Transverse colon (tissue), 4 donors: ENCODE measurements around the gene GABRP. TPM values are rescaled to one million over a fixed set of nuclear protein-coding genes. Genes with fewer than 3 reads are reported as not detected.

Experiments used
- DNase-seq: peaks from one replicate; pipeline ENCODE4 v3.0.0-alpha.2; 2019
- H3K27ac ChIP-seq, 4 donors: fragments of 200-600 bp; sonication (generic); 2 replicates each; pipeline ENCODE4 v1.5.1; 2016 to 2018; ENCODE audit warnings: inconsistent platforms in 4 of 4
- H3K27me3 ChIP-seq: fragments of 200-600 bp; sonication (generic); 2 replicates; pipeline ENCODE4 v1.5.1; 2017; ENCODE audit warnings: inconsistent platforms
- H3K36me3 ChIP-seq, 4 donors: fragments of 200-600 bp; sonication (generic); 2 replicates each; pipeline ENCODE4 v1.5.1; 2017 to 2019; ENCODE audit warnings: inconsistent platforms in 4 of 4
- H3K4me1 ChIP-seq, 4 donors: fragments of 200-600 bp; sonication (generic); 2 replicates each; pipeline ENCODE4 v1.5.1; 2017 to 2020; ENCODE audit warnings: inconsistent platforms in 4 of 4
- H3K4me3 ChIP-seq, 4 donors: fragments of 200-600 bp; sonication (generic); 1 replicate in 1 of 4; 2 replicates in 3 of 4; pipeline versions ENCODE4 v1.5.1 to v1.6.1; 2017 to 2019; ENCODE audit warnings: inconsistent platforms in 4 of 4
- H3K9me3 ChIP-seq, 2 donors: fragments of 200-600 bp; sonication (generic); 2 replicates each; pipeline ENCODE4 v1.5.1; 2017 to 2019; ENCODE audit warnings: inconsistent platforms in 2 of 2
- EP300 ChIP-seq: sonication (generic); formaldehyde crosslinking; IDR thresholded peaks from one replicate; pipeline ENCODE4 v1.6.1; 2017; ENCODE audit warnings: antibody characterized with exemption, low read depth
- POLR2A ChIP-seq: fragments of 450-650 bp; IDR thresholded peaks from one replicate; pipeline ENCODE4 v1.6.1; 2016; ENCODE audit warnings: antibody characterized with exemption, mild to moderate bottlenecking, moderate library complexity
- POLR2AphosphoS5 ChIP-seq, 3 donors: sonication (generic); formaldehyde crosslinking; IDR thresholded peaks; one replicate each; pipeline ENCODE4 v1.6.1; 2016; ENCODE audit warnings: antibody characterized with exemption in 3 of 3
- WGBS, 2 donors: methylation state at CpG; one replicate each; pipeline ENCODE4 v1.1.5; 2018; ENCODE audit warnings: low coverage in 1 of 2; 5-methylcytosine and 5-hydroxymethylcytosine counted together
- in situ Hi-C, 4 donors: fragments of 200-750 bp; cut with MboI; loops; one replicate each; pipeline versions ENCODE4 v1.15.0 to v1.15.1; 2017; ENCODE audit warnings: low sequenced_read_pairs in 3 of 4, low pct_ligation_motif_present in 1 of 4, low pct_unique_long_range_greater_than_20kb in 1 of 4
- intact Hi-C: fragments of 100-400 bp; cut with DNase I; formaldehyde crosslinking; loops from one replicate; pipeline ENCODE4 v1.15.1; 2023; ENCODE audit warnings: low total_unique reads
- total RNA-seq, 4 donors: library from RNA; depleted of rRNA; stranded (reverse); fragments of >200 nt; gene quantifications; one replicate each; pipeline ENCODE4 v1.1.0, GENCODE V29; 2016
- TF ChIP-seq, protein P1 (sequence below), 5 experiments: fragments of 200-600 bp in 3 of 5; fragments of 450-650 bp in 2 of 5; sonication (generic) in 3 of 5; IDR thresholded peaks; 1 replicate in 2 of 5; 2 replicates in 3 of 5; pipeline ENCODE4 v1.5.1; 2016 to 2017; ENCODE audit warnings: antibody characterized with exemption in 5 of 5, inconsistent platforms in 3 of 5, mild to moderate bottlenecking in 2 of 5, moderate library complexity in 1 of 5

GABRP gene
- total RNA-seq, 4 donors from 2014 or later: 0.32 TPM; not detected in 3

DNA sequence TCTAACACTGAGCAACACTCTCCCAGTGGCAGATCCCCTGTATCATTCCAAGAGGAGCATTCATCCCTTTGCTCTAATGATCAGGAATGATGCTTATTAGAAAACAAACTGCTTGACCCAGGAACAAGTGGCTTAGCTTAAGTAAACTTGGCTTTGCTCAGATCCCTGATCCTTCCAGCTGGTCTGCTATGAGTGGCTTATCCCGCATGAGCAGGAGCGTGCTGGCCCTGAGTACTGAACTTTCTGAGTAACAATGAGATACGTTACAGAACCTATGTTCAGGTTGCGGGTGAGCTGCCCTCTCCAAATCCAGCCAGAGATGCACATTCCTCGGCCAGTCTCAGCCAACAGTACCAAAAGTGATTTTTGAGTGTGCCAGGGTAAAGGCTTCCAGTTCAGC is 29.7 kb downstream of the GABRP start:
- intact Hi-C loops: no loop called here
- Histone ChIP-seq H3K36me3 (no peaks in the 10 kb centered on the region), H3K4me3 (no peak overlapping the region), H3K4me1 (no peaks in the 10 kb centered on the region), H3K27me3 (no peaks in the 10 kb centered on the region), H3K27ac (no peak overlapping the region), H3K9me3 (no peaks in the 10 kb centered on the region)
- TF ChIP-seq POLR2AphosphoS5 (IDR thresholded peaks at IDR 0.05) (no peak), POLR2A (no peak), EP300 (no peak)
- TF ChIP-seq, protein P1, sequence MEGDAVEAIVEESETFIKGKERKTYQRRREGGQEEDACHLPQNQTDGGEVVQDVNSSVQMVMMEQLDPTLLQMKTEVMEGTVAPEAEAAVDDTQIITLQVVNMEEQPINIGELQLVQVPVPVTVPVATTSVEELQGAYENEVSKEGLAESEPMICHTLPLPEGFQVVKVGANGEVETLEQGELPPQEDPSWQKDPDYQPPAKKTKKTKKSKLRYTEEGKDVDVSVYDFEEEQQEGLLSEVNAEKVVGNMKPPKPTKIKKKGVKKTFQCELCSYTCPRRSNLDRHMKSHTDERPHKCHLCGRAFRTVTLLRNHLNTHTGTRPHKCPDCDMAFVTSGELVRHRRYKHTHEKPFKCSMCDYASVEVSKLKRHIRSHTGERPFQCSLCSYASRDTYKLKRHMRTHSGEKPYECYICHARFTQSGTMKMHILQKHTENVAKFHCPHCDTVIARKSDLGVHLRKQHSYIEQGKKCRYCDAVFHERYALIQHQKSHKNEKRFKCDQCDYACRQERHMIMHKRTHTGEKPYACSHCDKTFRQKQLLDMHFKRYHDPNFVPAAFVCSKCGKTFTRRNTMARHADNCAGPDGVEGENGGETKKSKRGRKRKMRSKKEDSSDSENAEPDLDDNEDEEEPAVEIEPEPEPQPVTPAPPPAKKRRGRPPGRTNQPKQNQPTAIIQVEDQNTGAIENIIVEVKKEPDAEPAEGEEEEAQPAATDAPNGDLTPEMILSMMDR (IDR thresholded peaks at IDR 0.05): no peak
- in situ Hi-C loops: loop anchor here in 2 of 4 donors (25.0 kb wide), 1 partner anchor 524 kb away; no protein-coding TSS in a partner anchor
- 83% methylated on average over 5 of the region's 5 CpGs; no CpG with 5 or more reads in 1 of the 2 donors for WGBS, 2 donors
- no peak for DNase-seq

DNA sequence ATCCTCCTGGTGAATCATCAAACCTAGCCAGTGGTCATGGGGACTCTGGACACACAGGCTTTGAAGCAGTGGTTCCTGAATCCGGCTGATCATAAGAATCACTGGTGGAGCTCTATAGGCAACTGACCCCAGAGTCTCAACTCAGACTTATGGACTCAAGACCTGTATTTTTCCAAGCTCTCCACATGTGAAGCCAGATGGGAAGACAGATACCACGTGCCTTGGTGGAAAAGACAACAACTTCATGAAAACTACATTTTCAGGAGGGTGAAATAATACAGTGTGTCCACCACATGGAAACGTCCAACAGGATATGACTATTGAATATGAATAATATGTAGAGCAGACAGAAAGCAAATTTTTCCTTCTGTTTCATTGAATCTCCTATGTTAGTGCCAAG is 33.7 kb downstream of the GABRP start:
- 77% methylated on average over 3 of the region's 3 CpGs; no CpG with 5 or more reads in 1 of the 2 donors for WGBS, 2 donors
- intact Hi-C loops: no loop called here
- in situ Hi-C loops: loop anchor here in 2 of 4 donors (25.0 kb wide), 1 partner anchor 520 kb away; no protein-coding TSS in a partner anchor
- no peak overlapping the region for H3K27ac ChIP-seq
- H3K4me3 ChIP-seq: no peak overlapping the region
- no peaks in the 10 kb centered on the region for H3K9me3 ChIP-seq
- no peak for TF ChIP-seq POLR2AphosphoS5 (IDR thresholded peaks at IDR 0.05)
- no peak for TF ChIP-seq EP300
- TF ChIP-seq, protein P1 (IDR thresholded peaks at IDR 0.05): no peak
- TF ChIP-seq POLR2A: no peak
- H3K4me1 ChIP-seq: peaks cover 0 to 4% (median 0%) of the 10 kb centered on the region in 4 donors
- no peak for DNase-seq
- H3K36me3 ChIP-seq: no peaks in the 10 kb centered on the region
- no peaks in the 10 kb centered on the region for H3K27me3 ChIP-seq

DNA sequence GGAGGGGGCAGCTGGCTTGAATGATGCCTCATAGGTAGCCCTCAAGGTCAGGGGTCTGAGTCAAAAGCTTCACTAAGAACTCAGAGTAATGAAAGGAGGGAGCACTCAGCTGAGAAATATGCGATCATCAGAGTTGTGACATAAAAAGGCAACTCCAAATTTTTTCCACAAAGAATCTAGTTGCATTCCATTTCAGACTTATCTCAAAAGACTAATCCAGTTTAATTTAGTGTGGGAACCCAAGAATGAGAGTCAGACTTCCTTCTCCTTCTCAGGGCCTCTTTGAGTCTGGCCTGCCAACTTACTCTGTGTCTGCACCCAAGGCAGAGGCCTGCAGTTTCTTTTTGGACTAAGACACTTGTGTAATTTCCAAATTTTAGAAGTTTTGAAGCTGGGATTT is 34.7 kb downstream of the GABRP start:
- intact Hi-C loops: no loop called here
- no peaks in the 10 kb centered on the region for H3K27me3 ChIP-seq
- in situ Hi-C loops: loop anchor here in 2 of 4 donors (25.0 kb wide), 1 partner anchor 519 kb away; no protein-coding TSS in a partner anchor

DNA sequence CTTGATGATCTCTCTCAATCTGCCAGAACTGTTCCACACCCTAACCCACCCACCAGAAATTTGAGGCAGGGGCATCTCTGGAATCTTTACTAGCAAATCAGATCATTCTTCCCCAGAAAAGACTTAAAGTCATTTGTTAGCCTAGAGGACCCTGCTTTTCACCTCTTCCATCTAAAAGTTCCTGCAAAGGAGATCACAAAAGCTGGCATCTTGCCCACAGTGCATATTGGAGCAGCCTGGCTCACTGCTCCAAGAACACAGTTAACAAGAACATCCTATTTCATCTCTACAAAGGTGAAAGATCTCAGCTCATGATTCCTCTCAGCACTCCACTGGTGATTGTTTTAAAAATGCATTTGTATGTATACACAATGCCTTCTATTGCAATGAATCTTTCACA is 36.3 kb downstream of the GABRP start:
- TF ChIP-seq, protein P1 (IDR thresholded peaks at IDR 0.05): no peak
- TF ChIP-seq POLR2AphosphoS5 (IDR thresholded peaks at IDR 0.05) (no peak), EP300 (no peak), POLR2A (no peak)
- no peak for DNase-seq
- in situ Hi-C loops (loop anchor here in 2 of 4 donors (25.0 kb wide), 1 partner anchor 517 kb away; no protein-coding TSS in a partner anchor), intact Hi-C loops (no loop called here)
- Histone ChIP-seq H3K36me3 (no peaks in the 10 kb centered on the region), H3K27ac (no peak overlapping the region), H3K4me1 (peaks cover 0 to 4% (median 0%) of the 10 kb centered on the region in 4 donors), H3K4me3 (no peak overlapping the region), H3K9me3 (no peaks in the 10 kb centered on the region), H3K27me3 (no peaks in the 10 kb centered on the region)

More for the DNA sequence above, 34.7 kb downstream of the GABRP start:
- H3K4me3 ChIP-seq: no peak overlapping the region
- H3K27ac ChIP-seq: no peak overlapping the region
- no peak for DNase-seq
- no peaks in the 10 kb centered on the region for H3K36me3 ChIP-seq
- WGBS, 2 donors: 86% methylated on average over 1 of the region's 1 CpG; no CpG with 5 or more reads in 1 of the 2 donors
- TF ChIP-seq, protein P1 (IDR thresholded peaks at IDR 0.05): no peak
- no peak for TF ChIP-seq EP300
- no peak for TF ChIP-seq POLR2A
- no peak for TF ChIP-seq POLR2AphosphoS5 (IDR thresholded peaks at IDR 0.05)
- H3K4me1 ChIP-seq: peaks cover 0 to 4% (median 0%) of the 10 kb centered on the region in 4 donors
- H3K9me3 ChIP-seq: no peaks in the 10 kb centered on the region
